Activated T-helper 1 cell treated with anti-CD3 and anti-CD28 coated beads, Interleukin-12 subunit alpha, Interleukin-12 subunit beta, Interleukin-2, Interleukin-4 antibody, amounts not matched to agents 30 ng/mL and 10 ng/mL and 1 ng/mL, durations not matched to agents 14 hours and 24 hours and 36 hours (primary cell): ENCODE measurements around the gene TDRD3. TPM values are rescaled to one million over a fixed set of nuclear protein-coding genes. Genes with fewer than 3 reads are reported as not detected.

Experiments
- DNase-seq: peaks from one replicate; pipeline ENCODE4 v3.0.0; 2021; ENCODE audit warnings: low spot score
- H3K27ac Mint-ChIP-seq: one replicate; pipeline ENCODE4 v1.8.0; 2021; ENCODE audit warnings: mild to moderate bottlenecking, mixed read lengths
- H3K27me3 Mint-ChIP-seq: one replicate; pipeline ENCODE4 v1.8.0; 2022; ENCODE audit warnings: mild to moderate bottlenecking, moderate library complexity, mixed read lengths; ENCODE audit not compliant: insufficient read depth
- H3K36me3 Mint-ChIP-seq: one replicate; pipeline ENCODE4 v1.8.0; 2021; ENCODE audit warnings: low read depth, mixed read lengths
- H3K4me1 Mint-ChIP-seq: one replicate; pipeline ENCODE4 v1.8.0; 2021; ENCODE audit warnings: low read depth, mixed read lengths
- H3K4me3 Mint-ChIP-seq: one replicate; pipeline ENCODE4 v1.8.0; 2021; ENCODE audit warnings: mild to moderate bottlenecking, moderate library complexity, mixed read lengths
- H3K9me3 Mint-ChIP-seq: one replicate; pipeline ENCODE4 v1.8.0; 2021; ENCODE audit warnings: mixed read lengths
- intact Hi-C: fragments of 100-400 bp; cut with micrococcal nuclease; formaldehyde crosslinking; loops from one replicate; pipeline ENCODE4 v1.15.1; 2024
- total RNA-seq: library from RNA; stranded (reverse); gene quantifications from 2 replicates; pipeline ENCODE4 v1.2.3, GENCODE V29; 2022

TDRD3 gene
- total RNA-seq, 1 donor from 2014 or later: 20.7 TPM

GRCh38 chr13:60575142-60575541 lies 178.1 kb downstream of the TDRD3 start:
- intact Hi-C loops: no loop called here
- H3K36me3 Mint-ChIP-seq: peaks cover under 1% of the 10 kb centered on the region
- DNase-seq: no peak
- no peaks in the 10 kb centered on the region for H3K27me3 Mint-ChIP-seq
- no peaks in the 10 kb centered on the region for H3K4me1 Mint-ChIP-seq
- no peaks in the 10 kb centered on the region for H3K9me3 Mint-ChIP-seq
- H3K27ac Mint-ChIP-seq: no peak overlapping the region
- H3K4me3 Mint-ChIP-seq: no peak overlapping the region

DNA sequence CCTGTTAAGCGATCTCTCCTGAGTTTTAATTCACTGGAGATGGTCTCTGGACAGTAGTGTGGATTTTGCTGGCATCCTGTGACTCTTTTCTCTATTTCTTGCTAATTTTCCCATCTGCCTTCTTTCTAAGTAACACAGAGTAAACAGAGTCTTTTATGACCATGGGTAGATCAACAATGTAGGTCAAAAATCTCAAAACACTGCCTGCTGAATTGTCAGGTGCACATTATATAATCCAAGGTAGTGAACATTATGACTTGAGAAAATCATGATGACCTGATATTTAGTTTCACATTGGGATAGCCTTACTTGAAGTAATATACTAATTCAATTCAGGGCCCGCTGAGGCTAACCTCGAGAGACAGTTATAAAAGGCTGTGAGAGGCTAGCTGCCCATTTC lies 180.7 kb downstream of the TDRD3 start:
- DNase-seq: no peak
- H3K4me1 Mint-ChIP-seq: no peaks in the 10 kb centered on the region
- H3K27ac Mint-ChIP-seq: no peak overlapping the region
- H3K36me3 Mint-ChIP-seq: no peaks in the 10 kb centered on the region
- no peaks in the 10 kb centered on the region for H3K9me3 Mint-ChIP-seq
- intact Hi-C loops: no loop called here
- no peak overlapping the region for H3K4me3 Mint-ChIP-seq
- H3K27me3 Mint-ChIP-seq: no peaks in the 10 kb centered on the region

- Mint-ChIP-seq H3K4me3 (no peak overlapping the region), H3K9me3 (peaks cover 7% of the 10 kb centered on the region), H3K36me3 (no peaks in the 10 kb centered on the region), H3K4me1 (no peaks in the 10 kb centered on the region), H3K27me3 (no peaks in the 10 kb centered on the region), H3K27ac (no peak overlapping the region)
- intact Hi-C loops: no loop called here
- no peak for DNase-seq
Observed at GRCh38 chr13:60583196-60583888, 186.3 kb downstream of the TDRD3 start.

- intact Hi-C loops: no loop called here
- Mint-ChIP-seq H3K36me3 (no peaks in the 10 kb centered on the region), H3K4me1 (no peaks in the 10 kb centered on the region), H3K27ac (no peak overlapping the region), H3K27me3 (no peaks in the 10 kb centered on the region), H3K4me3 (no peak overlapping the region), H3K9me3 (peaks cover 7% of the 10 kb centered on the region)
- DNase-seq: no peak
Observed at GRCh38 chr13:60583911-60584753, 187.1 kb downstream of the TDRD3 start.

DNA sequence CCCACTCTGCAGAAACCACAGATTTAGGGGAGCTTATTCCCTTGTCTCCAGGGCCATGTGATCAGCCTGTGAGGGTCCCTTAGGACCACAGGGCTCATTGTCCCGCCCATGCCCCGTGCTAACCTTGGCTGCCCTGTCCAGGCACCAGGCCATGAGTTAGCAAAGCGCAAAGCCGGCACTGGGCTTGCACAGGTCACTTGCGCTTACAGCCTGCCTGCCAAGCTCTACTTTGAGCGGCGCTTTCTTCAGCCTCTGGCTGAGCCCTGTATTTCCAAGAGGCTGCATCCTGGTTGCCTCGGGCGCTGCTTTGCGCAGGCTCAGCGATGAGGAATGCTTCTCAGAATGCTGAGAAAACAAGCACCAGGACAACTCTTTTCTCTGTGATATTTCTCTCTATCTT lies 188.0 kb downstream of the TDRD3 start:
- Mint-ChIP-seq H3K36me3 (no peaks in the 10 kb centered on the region), H3K27me3 (no peaks in the 10 kb centered on the region), H3K9me3 (peaks cover 7% of the 10 kb centered on the region), H3K4me1 (no peaks in the 10 kb centered on the region), H3K4me3 (no peak overlapping the region), H3K27ac (no peak overlapping the region)
- no peak for DNase-seq
- intact Hi-C loops: no loop called here

- intact Hi-C loops: no loop called here
- Mint-ChIP-seq H3K4me1 (no peaks in the 10 kb centered on the region), H3K27ac (no peak overlapping the region), H3K27me3 (no peaks in the 10 kb centered on the region), H3K9me3 (no peaks in the 10 kb centered on the region), H3K36me3 (no peaks in the 10 kb centered on the region), H3K4me3 (no peak overlapping the region)
- no peak for DNase-seq
Observed at GRCh38 chr13:60590800-60591747, 194.1 kb downstream of the TDRD3 start.

- no peaks in the 10 kb centered on the region for H3K4me1 Mint-ChIP-seq
- H3K27ac Mint-ChIP-seq: no peak overlapping the region
- no peaks in the 10 kb centered on the region for H3K27me3 Mint-ChIP-seq
- no peak for DNase-seq
- no peak overlapping the region for H3K4me3 Mint-ChIP-seq
- H3K9me3 Mint-ChIP-seq: no peaks in the 10 kb centered on the region
- H3K36me3 Mint-ChIP-seq: no peaks in the 10 kb centered on the region
- intact Hi-C loops: no loop called here
Observed at GRCh38 chr13:60603049-60603448, 206.0 kb downstream of the TDRD3 start.

DNA sequence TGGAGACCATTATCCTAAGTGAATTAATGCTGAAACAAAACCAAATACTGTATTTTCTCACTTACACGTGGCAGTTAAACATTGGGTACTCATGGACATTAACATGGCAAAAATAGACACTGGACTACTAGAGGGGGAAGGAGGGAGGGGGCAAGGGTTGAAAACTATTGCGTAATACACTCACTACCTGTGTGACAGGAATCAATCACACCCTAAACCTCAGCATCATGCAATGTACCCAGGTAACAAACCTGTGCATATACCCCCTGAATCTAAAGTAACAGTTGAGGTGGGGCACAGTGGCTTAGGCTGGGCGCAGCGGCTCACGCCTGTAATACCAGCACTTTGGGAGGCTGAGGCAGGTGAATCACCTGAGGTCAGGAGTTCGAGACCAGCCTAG lies 207.0 kb downstream of the TDRD3 start:
- no peaks in the 10 kb centered on the region for H3K4me1 Mint-ChIP-seq
- H3K27ac Mint-ChIP-seq: no peak overlapping the region
- DNase-seq: no peak
- H3K27me3 Mint-ChIP-seq: no peaks in the 10 kb centered on the region
- no peak overlapping the region for H3K4me3 Mint-ChIP-seq
- no peaks in the 10 kb centered on the region for H3K9me3 Mint-ChIP-seq
- H3K36me3 Mint-ChIP-seq: no peaks in the 10 kb centered on the region
- intact Hi-C loops: no loop called here

DNA sequence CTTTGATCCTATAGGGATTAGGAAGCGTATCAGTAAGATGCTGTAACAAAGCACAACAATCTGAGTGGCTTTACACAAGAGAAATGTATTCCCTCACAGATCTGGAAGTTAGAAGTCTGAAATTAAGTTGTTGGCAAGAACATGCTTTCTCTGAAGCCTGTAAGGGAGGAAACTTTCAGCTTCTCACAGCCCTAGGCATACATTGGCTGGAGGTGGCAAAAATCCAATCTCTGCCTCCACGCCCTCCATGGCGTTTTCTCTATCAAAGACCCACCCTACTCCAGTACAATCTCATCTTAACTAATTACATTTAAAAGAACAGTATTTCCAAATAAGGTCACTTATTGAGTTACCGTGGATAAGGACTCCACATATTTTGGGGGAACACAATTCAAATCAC lies 211.9 kb downstream of the TDRD3 start:
- H3K27me3 Mint-ChIP-seq: no peaks in the 10 kb centered on the region
- DNase-seq: no peak
- H3K4me3 Mint-ChIP-seq: no peak overlapping the region
- no peaks in the 10 kb centered on the region for H3K9me3 Mint-ChIP-seq
- intact Hi-C loops: no loop called here
- H3K27ac Mint-ChIP-seq: no peak overlapping the region
- no peaks in the 10 kb centered on the region for H3K36me3 Mint-ChIP-seq
- H3K4me1 Mint-ChIP-seq: no peaks in the 10 kb centered on the region

- Mint-ChIP-seq H3K36me3 (no peaks in the 10 kb centered on the region), H3K27ac (no peak overlapping the region), H3K9me3 (no peaks in the 10 kb centered on the region), H3K4me3 (no peak overlapping the region), H3K27me3 (no peaks in the 10 kb centered on the region), H3K4me1 (no peaks in the 10 kb centered on the region)
- DNase-seq: no peak
- intact Hi-C loops: no loop called here
Observed at GRCh38 chr13:60611523-60611922, 214.5 kb downstream of the TDRD3 start.

DNA sequence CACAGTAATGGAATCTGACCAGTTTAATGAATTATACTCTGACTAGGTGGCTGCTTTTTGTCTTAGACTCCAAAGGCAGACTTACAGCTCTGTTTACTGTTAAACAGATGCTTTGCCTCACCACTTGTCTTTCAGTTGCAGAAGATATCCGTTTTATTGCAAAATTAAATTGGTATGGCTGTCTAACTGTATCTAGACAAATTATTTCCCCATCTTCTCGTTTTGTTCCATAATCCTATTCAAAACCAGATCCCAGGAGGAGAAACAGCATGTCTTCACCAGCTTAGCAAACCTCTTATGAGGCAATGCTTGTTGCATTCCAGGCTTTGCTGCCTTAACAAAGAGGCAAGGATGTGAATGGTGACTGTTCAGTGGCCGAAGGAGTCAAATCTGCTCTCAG lies 215.6 kb downstream of the TDRD3 start:
- intact Hi-C loops: no loop called here
- Mint-ChIP-seq H3K36me3 (no peaks in the 10 kb centered on the region), H3K4me1 (no peaks in the 10 kb centered on the region), H3K27me3 (no peaks in the 10 kb centered on the region), H3K27ac (no peak overlapping the region), H3K4me3 (no peak overlapping the region), H3K9me3 (no peaks in the 10 kb centered on the region)
- DNase-seq: no peak

- no peaks in the 10 kb centered on the region for H3K27me3 Mint-ChIP-seq
- intact Hi-C loops: no loop called here
Observed at GRCh38 chr13:60613080-60613479, 216.1 kb downstream of the TDRD3 start.

More at GRCh38 chr13:60613080-60613479, 216.1 kb downstream of the TDRD3 start:
- H3K4me3 Mint-ChIP-seq: no peak overlapping the region
- H3K27ac Mint-ChIP-seq: no peak overlapping the region
- no peaks in the 10 kb centered on the region for H3K36me3 Mint-ChIP-seq
- H3K9me3 Mint-ChIP-seq: no peaks in the 10 kb centered on the region
- no peak for DNase-seq
- H3K4me1 Mint-ChIP-seq: no peaks in the 10 kb centered on the region
